PC-3 (cell line): ENCODE results near the gene PTPRD. TPM values are rescaled to one million over a fixed set of nuclear protein-coding genes. Genes with fewer than 3 reads are reported as not detected.

Experiments
- ATAC-seq: fragments of 200-7000 bp; cut with Tn5 transposase; 2 replicates; pipeline ENCODE4 v1.9.1; 2020; ENCODE audit warnings: mild to moderate bottlenecking, moderate library complexity
- BruUV-seq: library from RNA; stranded (reverse); fragments of 400-500 nt; replicated peaks from 2 replicates; lab custom pipeline; 2021; lab: Mats Ljungman, UMichigan
- CTCF ChIA-PET: fragments of 300-600 bp; sonication (Branson Sonifier 250); formaldehyde crosslinking; loops from one replicate; lab custom pipeline; 2022; ENCODE audit warnings: antibody characterized with exemption; lab: Charles Lee
- POLR2A ChIA-PET: fragments of 300-600 bp; sonication (Branson Sonifier 250); formaldehyde crosslinking; loops from one replicate; lab custom pipeline; 2022; ENCODE audit warnings: antibody characterized with exemption; ENCODE audit not compliant: unreplicated experiment; lab: Charles Lee
- DNase-seq: peaks from one replicate; pipeline ENCODE4 v3.0.0-alpha.2; 2015
- H2AFZ ChIP-seq: fragments of 300-600 bp; sonication (generic); 2 replicates; pipeline ENCODE4 v1.6.0; 2016; ENCODE audit warnings: antibody characterized with exemption, low read length
- H3F3A ChIP-seq: fragments of 300-600 bp; sonication (generic); one replicate; pipeline ENCODE4 v1.6.0; 2017; ENCODE audit warnings: antibody characterized with exemption, low read length, control low read depth, mild to moderate bottlenecking; ENCODE audit not compliant: unreplicated experiment
- H3K27ac ChIP-seq: fragments of 300-600 bp; sonication (generic); 2 replicates; pipeline ENCODE4 v1.5.1; 2016; ENCODE audit warnings: mild to moderate bottlenecking, low read length
- H3K27me3 ChIP-seq: fragments of 300-600 bp; sonication (generic); 2 replicates; pipeline ENCODE4 v1.6.1; 2016; ENCODE audit warnings: low read length, mixed read lengths
- H3K36me3 ChIP-seq: fragments of 300-600 bp; sonication (generic); 2 replicates; pipeline ENCODE4 v1.6.1; 2016; ENCODE audit warnings: low read depth, mixed run types, low read length, mixed read lengths
- H3K4me1 ChIP-seq: fragments of 300-600 bp; sonication (generic); 2 replicates; pipeline ENCODE4 v1.5.1; 2016; ENCODE audit warnings: low read length; ENCODE audit not compliant: insufficient read depth
- H3K4me2 ChIP-seq: fragments of 300-600 bp; sonication (generic); 2 replicates; pipeline ENCODE4 v1.6.0; 2016; ENCODE audit warnings: low read length
- H3K4me3 ChIP-seq: fragments of 300-600 bp; sonication (generic); 2 replicates; pipeline ENCODE4 v1.5.1; 2016; ENCODE audit warnings: mild to moderate bottlenecking, low read length, mixed read lengths
- H3K79me2 ChIP-seq: fragments of 300-600 bp; sonication (generic); 2 replicates; pipeline ENCODE4 v1.6.1; 2017; ENCODE audit warnings: low read length, mixed read lengths
- H3K9ac ChIP-seq: fragments of 300-600 bp; sonication (generic); 2 replicates; pipeline ENCODE4 v1.6.0; 2016; ENCODE audit warnings: mild to moderate bottlenecking, low read length
- H3K9me2 ChIP-seq: fragments of 300-600 bp; sonication (generic); replicated peaks from 2 replicates; pipeline ENCODE4 v1.6.1; 2016; ENCODE audit warnings: mixed run types, low read length, mixed read lengths
- H3K9me3 ChIP-seq: fragments of 300-600 bp; sonication (generic); 2 replicates; pipeline ENCODE4 v1.6.1; 2016; ENCODE audit warnings: low read length, mixed read lengths
- H4K20me1 ChIP-seq: fragments of 300-600 bp; sonication (generic); 2 replicates; pipeline ENCODE4 v1.6.1; 2016; ENCODE audit warnings: low read length, mixed read lengths
- CTCF ChIP-seq: fragments of 300-600 bp; sonication (generic); conservative IDR thresholded peaks from 2 replicates; pipeline ENCODE4 v1.5.1; 2017; ENCODE audit warnings: antibody characterized with exemption, low read depth, mild to moderate bottlenecking, low read length
- EZH2 ChIP-seq: fragments of 300-600 bp; sonication (generic); IDR thresholded peaks from one replicate; pipeline ENCODE4 v1.6.1; 2017; ENCODE audit warnings: antibody characterized with exemption, mild to moderate bottlenecking, low read length; ENCODE audit not compliant: unreplicated experiment
- EZH2phosphoT487 ChIP-seq: fragments of 300-600 bp; sonication (generic); IDR thresholded peaks from 2 replicates; pipeline ENCODE4 v1.6.1; 2018; ENCODE audit warnings: mild to moderate bottlenecking, antibody characterized with exemption, low read length, borderline replicate concordance
- intact Hi-C: fragments of 100-400 bp; cut with micrococcal nuclease; formaldehyde crosslinking; loops from 2 replicates; pipeline ENCODE4 v1.9.0; 2023
- total RNA-seq: library from RNA; depleted of rRNA; stranded (reverse); fragments of >200 nt; gene quantifications from 2 replicates; pipeline ENCODE4 v1.2.3, GENCODE V29; 2014

The PTPRD gene
- total RNA-seq, 1 experiment from 2014 or later, result not detected

GRCh38 chr9:10260501-10260900, 352.3 kb downstream of the PTPRD start:
- CTCF ChIA-PET, result no interaction called here
- no peak for ATAC-seq

DNA sequence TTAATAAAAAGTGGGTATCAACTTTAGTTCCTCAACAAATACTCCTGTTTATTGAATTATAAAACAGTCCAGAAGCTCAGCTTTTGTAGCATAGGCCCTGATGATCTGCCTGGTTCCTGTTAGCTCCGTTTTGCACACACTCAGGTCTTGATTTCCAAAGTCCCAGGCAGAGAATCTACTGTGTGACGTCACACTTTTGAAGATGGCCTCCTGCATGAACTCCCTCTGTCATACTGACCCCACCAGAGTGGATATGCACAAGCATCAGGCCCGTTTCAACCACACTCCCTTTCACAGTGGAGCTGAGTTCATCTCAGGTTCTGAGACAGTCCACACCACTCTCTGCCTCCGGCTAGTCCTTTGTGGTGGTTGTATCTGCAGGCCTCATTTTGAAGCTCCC, 353.1 kb downstream of the PTPRD start:
- H3K27me3 ChIP-seq, result no peaks in the 10 kb centered on the region
- no TSS peak for BruUV-seq

More at GRCh38 chr9:10260501-10260900, 352.3 kb downstream of the PTPRD start:
- intact Hi-C loops, result loop anchor here (10.0 kb wide), 1 partner anchor 46 kb away; no protein-coding TSS in a partner anchor
- H3K9me2 ChIP-seq, result no peaks in the 10 kb centered on the region
- no TSS peak for BruUV-seq
- H3K4me2 ChIP-seq, result no peak overlapping the region
- H3K36me3 ChIP-seq, result no peaks in the 10 kb centered on the region
- H3K4me3 ChIP-seq, result no peak overlapping the region
- no peak overlapping the region for H3K27ac ChIP-seq
- H3K9me3 ChIP-seq, result no peaks in the 10 kb centered on the region
- no peaks in the 10 kb centered on the region for H3K79me2 ChIP-seq
- TF ChIP-seq CTCF (no peak), EZH2 (no peak), EZH2phosphoT487 (no peak)
- no peaks in the 10 kb centered on the region for H3F3A ChIP-seq
- DNase-seq, result no peak
- H2AFZ ChIP-seq, result no peak overlapping the region
- H4K20me1 ChIP-seq, result no peaks in the 10 kb centered on the region
- H3K4me1 ChIP-seq, result no peaks in the 10 kb centered on the region
- H3K9ac ChIP-seq, result no peak overlapping the region
- POLR2A ChIA-PET, result no interaction called here
- H3K27me3 ChIP-seq, result no peaks in the 10 kb centered on the region

More for the DNA sequence above, 353.1 kb downstream of the PTPRD start:
- TF ChIP-seq EZH2, result no peak
- TF ChIP-seq CTCF, result no peak
- TF ChIP-seq EZH2phosphoT487, result no peak
- Histone ChIP-seq H3K4me2 (no peak overlapping the region), H3K9me3 (no peaks in the 10 kb centered on the region), H3K4me3 (no peak overlapping the region), H3K9me2 (no peaks in the 10 kb centered on the region), H3K4me1 (no peaks in the 10 kb centered on the region), H3K9ac (no peak overlapping the region), H4K20me1 (no peaks in the 10 kb centered on the region), H3K79me2 (no peaks in the 10 kb centered on the region), H2AFZ (no peak overlapping the region), H3K27ac (no peak overlapping the region), H3K36me3 (no peaks in the 10 kb centered on the region), H3F3A (no peaks in the 10 kb centered on the region)
- intact Hi-C loops, result loop anchor here (10.0 kb wide), 1 partner anchor 45 kb away; no protein-coding TSS in a partner anchor
- ATAC-seq, result no peak
- CTCF ChIA-PET, result no interaction called here
- POLR2A ChIA-PET, result no interaction called here
- DNase-seq, result no peak
